Measurements from ENCODE around the gene KCTD15. TPM values are rescaled to one million over a fixed set of nuclear protein-coding genes. Genes with fewer than 3 reads are reported as not detected.

KCTD15 gene
- total and polyA plus RNA-seq, 12 donors = 3.4 to 21.7 (median 11.2) TPM

DNA sequence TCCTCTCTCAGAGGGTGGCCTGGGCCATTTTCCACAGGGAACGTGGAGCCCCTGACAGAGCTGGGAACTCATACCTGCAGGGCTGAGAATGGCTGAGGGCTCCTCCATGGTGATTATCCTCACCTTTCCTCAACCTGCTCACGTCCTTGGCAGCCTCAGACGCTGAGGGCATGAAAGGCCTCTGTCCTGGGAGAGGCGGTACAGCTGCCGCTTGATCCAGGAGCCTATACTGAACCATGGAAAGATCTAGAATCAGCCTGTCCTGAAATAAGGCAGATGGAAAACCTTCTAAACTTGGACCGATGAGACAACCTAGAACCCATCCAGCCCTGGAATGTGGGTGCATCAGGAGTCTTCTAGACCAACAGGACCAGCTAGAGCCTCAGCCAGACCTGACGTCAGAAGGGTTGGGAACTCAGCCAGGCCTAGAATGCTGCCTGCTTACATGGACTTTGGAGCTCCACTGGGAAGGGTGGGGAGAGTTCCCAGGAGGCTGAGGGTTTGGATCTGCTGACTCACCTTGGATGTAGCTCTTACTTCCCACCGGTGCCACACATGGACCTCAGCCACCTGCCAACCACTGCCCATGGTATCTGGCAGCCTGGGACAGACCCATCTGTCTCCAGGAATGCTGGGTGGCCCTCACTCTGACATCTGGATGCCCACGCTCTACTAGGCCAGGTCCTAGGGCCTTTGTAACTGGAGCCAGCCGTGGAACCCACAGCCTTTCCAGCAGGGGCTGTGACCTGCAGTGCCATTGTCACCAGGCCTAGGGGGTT is 7.5 kb downstream of the KCTD15 start:
- Histone ChIP-seq H3K36me3 (replicated peaks in 1 of 2) (peaks cover 0 to 7% of the 10 kb centered on the region in 2 donors), H3K9me3 (replicated peaks in 1 of 3) (no peaks in the 10 kb centered on the region), H3K27me3 (no peaks in the 10 kb centered on the region), H3K27ac (no peak overlapping the region), H3K4me3 (no peak overlapping the region), H3K4me1 (replicated peaks in 1 of 2) (no peaks in the 10 kb centered on the region)
- WGBS, 4 donors = 72 to 90% (median 75%) methylated on average over 7 to 10 of the region's 10 CpGs
- peak in 5 of 7 donors; percentile 27 to 79 (median 39) for DNase-seq
- intact Hi-C loops (cut with DNase I) = no loop called here
- TF ChIP-seq, protein P1, sequence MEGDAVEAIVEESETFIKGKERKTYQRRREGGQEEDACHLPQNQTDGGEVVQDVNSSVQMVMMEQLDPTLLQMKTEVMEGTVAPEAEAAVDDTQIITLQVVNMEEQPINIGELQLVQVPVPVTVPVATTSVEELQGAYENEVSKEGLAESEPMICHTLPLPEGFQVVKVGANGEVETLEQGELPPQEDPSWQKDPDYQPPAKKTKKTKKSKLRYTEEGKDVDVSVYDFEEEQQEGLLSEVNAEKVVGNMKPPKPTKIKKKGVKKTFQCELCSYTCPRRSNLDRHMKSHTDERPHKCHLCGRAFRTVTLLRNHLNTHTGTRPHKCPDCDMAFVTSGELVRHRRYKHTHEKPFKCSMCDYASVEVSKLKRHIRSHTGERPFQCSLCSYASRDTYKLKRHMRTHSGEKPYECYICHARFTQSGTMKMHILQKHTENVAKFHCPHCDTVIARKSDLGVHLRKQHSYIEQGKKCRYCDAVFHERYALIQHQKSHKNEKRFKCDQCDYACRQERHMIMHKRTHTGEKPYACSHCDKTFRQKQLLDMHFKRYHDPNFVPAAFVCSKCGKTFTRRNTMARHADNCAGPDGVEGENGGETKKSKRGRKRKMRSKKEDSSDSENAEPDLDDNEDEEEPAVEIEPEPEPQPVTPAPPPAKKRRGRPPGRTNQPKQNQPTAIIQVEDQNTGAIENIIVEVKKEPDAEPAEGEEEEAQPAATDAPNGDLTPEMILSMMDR (IDR thresholded peaks at IDR 0.05) = no peak
- TF ChIP-seq POLR2A (IDR thresholded peaks at IDR 0.05) = no peak

DNA sequence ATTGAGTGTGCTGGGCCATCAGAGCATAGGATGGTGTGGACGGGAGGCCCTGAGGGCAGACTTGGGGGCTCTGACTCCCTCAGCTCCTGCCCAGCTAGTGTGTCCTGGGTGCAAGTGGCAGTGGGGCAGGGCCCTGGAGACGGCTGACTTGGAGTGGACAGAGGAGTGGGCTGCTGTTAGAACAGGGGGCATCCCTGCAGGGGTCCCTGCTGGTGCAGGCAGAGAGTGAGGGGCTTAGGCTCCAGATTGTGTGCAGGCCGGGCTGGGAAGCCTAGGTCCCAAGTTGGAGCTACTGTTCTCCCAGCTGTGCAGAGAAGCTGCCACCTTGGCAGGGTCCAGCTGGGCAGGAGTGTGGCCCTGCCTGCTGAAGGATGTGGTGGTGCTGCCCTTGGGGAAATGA is 8.6 kb downstream of the KCTD15 start:
- intact Hi-C loops (cut with DNase I) = no loop called here
- Histone ChIP-seq H3K27ac (no peak overlapping the region), H3K36me3 (replicated peaks in 1 of 2) (peaks cover 0 to 7% of the 10 kb centered on the region in 2 donors), H3K4me3 (no peak overlapping the region), H3K27me3 (no peaks in the 10 kb centered on the region), H3K9me3 (replicated peaks in 1 of 3) (no peaks in the 10 kb centered on the region), H3K4me1 (replicated peaks in 1 of 2) (no peaks in the 10 kb centered on the region)
- WGBS, 4 donors = 71 to 90% (median 81%) methylated on average over 1 to 3 of the region's 3 CpGs
- DNase-seq = no peak
- TF ChIP-seq, protein P1 (IDR thresholded peaks at IDR 0.05) = no peak
- TF ChIP-seq POLR2A (IDR thresholded peaks at IDR 0.05) = no peak

DNA sequence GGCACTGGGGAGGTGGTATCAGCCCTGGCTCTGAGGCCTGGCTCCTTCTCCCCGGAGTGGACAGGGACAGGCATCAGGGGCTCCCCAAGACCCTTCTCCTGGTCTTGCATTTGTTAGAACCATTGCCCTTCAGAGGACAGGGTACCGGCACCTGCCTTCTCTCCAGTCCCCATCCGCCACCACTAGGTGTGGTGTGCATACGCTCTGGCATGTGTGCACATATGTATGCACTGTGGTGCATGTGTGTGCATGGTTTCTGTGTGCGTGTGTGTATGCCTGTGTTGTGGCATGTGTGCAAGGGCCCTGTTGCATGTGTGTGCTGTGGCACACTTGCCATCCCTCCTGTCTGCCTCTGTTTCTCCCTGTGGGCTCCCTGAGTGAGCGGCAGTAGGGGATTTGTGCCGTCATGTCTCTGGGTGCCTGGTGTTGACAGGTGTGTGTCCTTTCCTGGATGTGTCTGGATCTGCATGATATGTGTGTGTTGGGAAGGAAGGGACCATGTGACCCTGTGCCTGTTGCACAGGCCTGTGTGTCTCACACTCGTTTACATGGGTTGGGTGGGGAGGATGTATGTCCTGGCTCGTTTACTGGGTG is 9.3 kb downstream of the KCTD15 start:
- intact Hi-C loops (cut with DNase I) = no loop called here
- no peaks in the 10 kb centered on the region for H3K27me3 ChIP-seq
- peaks cover 0 to 7% of the 10 kb centered on the region in 2 donors for H3K36me3 ChIP-seq (replicated peaks in 1 of 2)
- no peaks in the 10 kb centered on the region for H3K4me1 ChIP-seq (replicated peaks in 1 of 2)
- no peaks in the 10 kb centered on the region for H3K9me3 ChIP-seq (replicated peaks in 1 of 3)
- no peak for TF ChIP-seq POLR2A (IDR thresholded peaks at IDR 0.05)
- TF ChIP-seq, protein P1 (IDR thresholded peaks at IDR 0.05) = no peak
- no peak overlapping the region for H3K27ac ChIP-seq
- DNase-seq = no peak
- H3K4me3 ChIP-seq = no peak overlapping the region
- WGBS, 4 donors = 74 to 88% (median 85%) methylated on average over 5 to 9 of the region's 9 CpGs

DNA sequence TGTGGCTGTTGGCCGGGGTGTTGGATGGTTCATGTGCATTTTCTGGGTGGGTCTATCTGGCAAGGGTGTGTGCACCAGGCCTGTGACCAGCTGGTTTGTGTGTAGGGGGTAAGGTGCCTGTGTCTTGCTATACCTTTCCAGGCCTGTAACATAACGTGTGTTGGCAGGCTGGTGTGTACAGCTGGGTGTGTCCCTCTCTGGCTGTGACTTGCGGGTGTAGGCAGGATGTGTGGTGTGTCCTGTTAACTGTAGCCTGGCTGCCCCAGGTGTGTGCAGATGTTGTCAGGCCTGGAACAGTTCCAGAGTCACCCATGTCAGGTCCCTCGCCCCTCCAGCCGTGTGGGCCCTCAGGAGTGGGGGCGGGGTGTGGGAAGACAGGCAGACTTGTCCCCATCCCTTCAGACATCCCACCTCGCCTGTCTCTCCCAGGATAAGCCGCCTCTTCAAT is 9.8 kb downstream of the KCTD15 start:
- H3K36me3 ChIP-seq (replicated peaks in 1 of 2) = peaks cover 0 to 7% of the 10 kb centered on the region in 2 donors
- H3K9me3 ChIP-seq (replicated peaks in 1 of 3) = no peaks in the 10 kb centered on the region
- 80 to 85% (median 83%) methylated on average over 5 to 8 of the region's 8 CpGs for WGBS, 4 donors
- no peaks in the 10 kb centered on the region for H3K4me1 ChIP-seq (replicated peaks in 1 of 2)
- no peaks in the 10 kb centered on the region for H3K27me3 ChIP-seq
- TF ChIP-seq, protein P1 (IDR thresholded peaks at IDR 0.05) = no peak
- TF ChIP-seq POLR2A (IDR thresholded peaks at IDR 0.05) = no peak
- intact Hi-C loops (cut with DNase I) = no loop called here
- DNase-seq = no peak
- no peak overlapping the region for H3K27ac ChIP-seq
- H3K4me3 ChIP-seq = no peak overlapping the region
